ENCODE measurements around the gene ORM1. TPM values are rescaled to one million over a fixed set of nuclear protein-coding genes. Genes with fewer than 3 reads are reported as not detected.
"Not testable (repeated sequence)": the region's sequence is repeated elsewhere in the genome, so short reads cannot be mapped to it uniquely, and the experiment has no call there.

Gene ORM1
- total RNA-seq (2021) (not detected in 2 replicates), Bru-seq, nascent RNA (not detected), BruChase-seq, experiment 1, labeled RNA remaining after a 2-hour chase (not detected), BruChase-seq, experiment 2, labeled RNA remaining after a 6-hour chase (not detected)
- long read RNA-seq: 0 reads

GRCh38 chr9:114322831-114323531, at the start of gene ORM1:
Gene ORM1 (plus strand): TSS chr9:114323098. CDS start chr9:114323134, 36 bp downstream.
- H3K27ac ChIP-seq; H2AFZ ChIP-seq; H3K9me2 ChIP-seq (ENCODE audit: insufficient read depth); BruUV-seq (replicated peaks); H4K20me1 ChIP-seq (ENCODE audit: insufficient read depth); H3K9me3 ChIP-seq (ENCODE audit: insufficient read depth, low read depth); H3F3A ChIP-seq (ENCODE audit: insufficient read depth, low read depth); H3K36me3 ChIP-seq (ENCODE audit: low read depth); H3K4me3 ChIP-seq; H3K4me1 ChIP-seq (replicated peaks; ENCODE audit: insufficient read depth); H3K4me2 ChIP-seq; POLR2A ChIA-PET (ENCODE audit: unreplicated experiment); H3K27me3 ChIP-seq (ENCODE audit: insufficient read depth, low read depth); H3K79me2 ChIP-seq (ENCODE audit: low read depth); DNase-seq; CTCF ChIA-PET; intact Hi-C loops (cut with micrococcal nuclease; ENCODE audit: unreplicated experiment): not testable (repeated sequence)

GRCh38 chr9:114273461-114273881, 49.4 kb upstream of the ORM1 start:
- ChIA-PET POLR2A (ENCODE audit: unreplicated experiment) (no interaction called here), CTCF (no interaction called here)
- no peak for DNase-seq
- Histone ChIP-seq H2AFZ (no peak overlapping the region), H3K27me3 (ENCODE audit: insufficient read depth, low read depth) (peaks cover 9% of the 10 kb centered on the region), H3K4me2 (no peak overlapping the region), H3K9me2 (ENCODE audit: insufficient read depth) (no peaks in the 10 kb centered on the region), H3K79me2 (ENCODE audit: low read depth) (no peaks in the 10 kb centered on the region), H3K4me1 (replicated peaks; ENCODE audit: insufficient read depth) (peaks cover 18% of the 10 kb centered on the region), H3K9me3 (ENCODE audit: insufficient read depth, low read depth) (no peaks in the 10 kb centered on the region), H4K20me1 (ENCODE audit: insufficient read depth) (no peaks in the 10 kb centered on the region; the same call in 1 of the 2 replicates), H3K4me3 (no peak overlapping the region), H3K27ac (no peak overlapping the region), H3F3A (ENCODE audit: insufficient read depth, low read depth) (peaks cover 8% of the 10 kb centered on the region; the same call in 1 of the 2 replicates), H3K36me3 (ENCODE audit: low read depth) (no peaks in the 10 kb centered on the region)
- no peak for TF ChIP-seq EZH2 (IDR thresholded peaks at IDR 0.05; ENCODE audit: low read depth)
- TF ChIP-seq, protein P1, sequence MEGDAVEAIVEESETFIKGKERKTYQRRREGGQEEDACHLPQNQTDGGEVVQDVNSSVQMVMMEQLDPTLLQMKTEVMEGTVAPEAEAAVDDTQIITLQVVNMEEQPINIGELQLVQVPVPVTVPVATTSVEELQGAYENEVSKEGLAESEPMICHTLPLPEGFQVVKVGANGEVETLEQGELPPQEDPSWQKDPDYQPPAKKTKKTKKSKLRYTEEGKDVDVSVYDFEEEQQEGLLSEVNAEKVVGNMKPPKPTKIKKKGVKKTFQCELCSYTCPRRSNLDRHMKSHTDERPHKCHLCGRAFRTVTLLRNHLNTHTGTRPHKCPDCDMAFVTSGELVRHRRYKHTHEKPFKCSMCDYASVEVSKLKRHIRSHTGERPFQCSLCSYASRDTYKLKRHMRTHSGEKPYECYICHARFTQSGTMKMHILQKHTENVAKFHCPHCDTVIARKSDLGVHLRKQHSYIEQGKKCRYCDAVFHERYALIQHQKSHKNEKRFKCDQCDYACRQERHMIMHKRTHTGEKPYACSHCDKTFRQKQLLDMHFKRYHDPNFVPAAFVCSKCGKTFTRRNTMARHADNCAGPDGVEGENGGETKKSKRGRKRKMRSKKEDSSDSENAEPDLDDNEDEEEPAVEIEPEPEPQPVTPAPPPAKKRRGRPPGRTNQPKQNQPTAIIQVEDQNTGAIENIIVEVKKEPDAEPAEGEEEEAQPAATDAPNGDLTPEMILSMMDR (conservative IDR thresholded peaks at IDR 0.05): no peak
- BruUV-seq (replicated peaks): no TSS peak
- intact Hi-C loops (cut with micrococcal nuclease; ENCODE audit: unreplicated experiment): no loop called here

DNA sequence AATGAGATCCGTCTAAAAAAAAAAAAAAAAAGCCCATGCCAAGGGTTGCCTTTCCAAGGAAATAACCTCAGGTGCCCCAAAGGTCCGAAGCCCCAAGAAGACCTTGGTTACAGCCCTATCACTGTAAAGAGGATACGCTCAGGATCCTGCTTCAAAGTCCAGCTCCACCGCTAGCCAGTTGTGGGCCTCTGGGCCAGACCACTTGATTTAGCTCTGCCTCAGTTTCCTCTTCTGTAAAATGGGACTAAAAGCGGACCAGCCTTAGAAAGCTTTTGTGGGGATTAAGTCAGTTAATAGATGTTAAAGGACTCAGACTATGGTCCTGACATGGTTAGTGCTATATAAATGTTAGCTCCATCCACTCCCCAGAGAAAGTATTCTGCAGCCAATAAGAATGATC, 48.7 kb upstream of the ORM1 start:
- Histone ChIP-seq H3F3A (ENCODE audit: insufficient read depth, low read depth) (peaks cover 9% of the 10 kb centered on the region; the same call in 1 of the 2 replicates), H3K4me2 (no peak overlapping the region), H3K4me3 (no peak overlapping the region), H3K36me3 (ENCODE audit: low read depth) (no peaks in the 10 kb centered on the region), H3K27ac (no peak overlapping the region), H3K9me2 (ENCODE audit: insufficient read depth) (no peaks in the 10 kb centered on the region), H2AFZ (no peak overlapping the region), H4K20me1 (ENCODE audit: insufficient read depth) (no peaks in the 10 kb centered on the region; the same call in 1 of the 2 replicates), H3K4me1 (replicated peaks; ENCODE audit: insufficient read depth) (peaks cover 24% of the 10 kb centered on the region), H3K79me2 (ENCODE audit: low read depth) (no peaks in the 10 kb centered on the region), H3K27me3 (ENCODE audit: insufficient read depth, low read depth) (peaks cover 5% of the 10 kb centered on the region; the same call in 1 of the 2 replicates), H3K9me3 (ENCODE audit: insufficient read depth, low read depth) (no peaks in the 10 kb centered on the region)
- TF ChIP-seq, protein P1 (conservative IDR thresholded peaks at IDR 0.05): no peak
- no peak for TF ChIP-seq EZH2 (IDR thresholded peaks at IDR 0.05; ENCODE audit: low read depth)
- POLR2A ChIA-PET (ENCODE audit: unreplicated experiment): no interaction called here
- CTCF ChIA-PET: no interaction called here
- intact Hi-C loops (cut with micrococcal nuclease; ENCODE audit: unreplicated experiment): no loop called here
- BruUV-seq (replicated peaks): no TSS peak
- DNase-seq: no peak

Data from PC-9 (cell line).